Glomerular endothelial cell (primary cell): ENCODE measurements around the gene WDCP. TPM values are rescaled to one million over a fixed set of nuclear protein-coding genes. Genes with fewer than 3 reads are reported as not detected.
"Not testable (repeated sequence)": the region's sequence is repeated elsewhere in the genome, so short reads cannot be mapped to it uniquely, and the experiment has no call there.

ENCODE experiments used
- DNase-seq: peaks from one replicate; pipeline ENCODE4 v3.0.0-alpha.2; 2011; ENCODE audit warnings: low read depth, low spot score; ENCODE audit errors: extremely low read depth
- total RNA-seq: library from RNA; depleted of rRNA; stranded (reverse); fragments of >200 nt; gene quantifications from 2 replicates; pipeline ENCODE4 v1.2.3, GENCODE V29; 2015

WDCP gene
- total RNA-seq, 1 donor from 2014 or later, result 10.4 TPM

DNA sequence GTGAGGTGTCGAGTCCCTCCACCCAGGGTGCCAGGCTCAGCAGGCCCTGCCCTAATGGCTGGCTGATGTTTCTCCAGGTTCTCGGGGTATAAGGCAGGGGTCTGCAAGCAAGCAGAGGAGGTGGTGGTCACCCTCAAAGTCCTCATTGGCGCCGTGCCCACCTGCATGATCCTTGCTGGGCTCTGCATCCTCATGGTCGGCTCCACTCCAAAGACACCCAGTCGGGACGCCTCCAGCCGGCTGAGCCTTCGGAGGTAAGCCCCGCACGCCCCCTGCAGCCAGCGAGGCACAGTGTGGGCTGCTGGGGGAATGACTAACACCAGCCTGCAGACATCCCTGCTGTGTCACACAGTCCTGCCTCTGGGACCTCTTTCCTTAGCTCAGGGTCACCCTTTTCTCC, 23.2 kb downstream of the WDCP start:
- no peak for DNase-seq

DNA sequence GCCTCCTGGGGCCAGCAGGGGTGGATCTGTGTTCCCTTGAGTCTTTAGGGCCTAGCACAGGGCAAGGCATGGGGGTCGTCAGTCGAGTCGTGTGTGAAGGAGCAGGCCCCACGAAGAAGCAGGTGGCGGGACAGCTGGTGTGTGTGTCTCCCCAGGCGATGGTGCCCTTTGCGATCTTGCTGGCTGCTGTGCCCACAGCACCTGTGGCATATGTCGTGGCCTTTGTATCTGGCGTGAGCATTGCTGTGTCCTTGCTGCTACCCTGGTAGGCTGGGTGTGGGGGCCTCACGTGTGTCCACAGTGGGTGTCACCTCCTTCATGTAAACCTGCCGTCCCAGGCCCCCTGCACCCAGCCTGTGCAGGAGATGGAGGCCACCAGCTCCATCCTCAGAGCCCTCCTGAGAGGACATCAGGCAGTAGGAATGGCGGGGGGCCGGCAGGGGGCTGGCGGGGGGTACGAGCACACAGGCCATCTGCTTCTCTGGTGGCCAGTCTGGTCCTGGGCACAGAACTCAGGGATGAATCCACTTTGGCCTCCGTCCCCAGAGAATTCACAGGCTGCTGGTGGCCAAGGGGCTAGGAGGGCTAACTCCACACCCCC, 24.1 kb downstream of the WDCP start:
- no peak for DNase-seq

GRCh38 chr2:24022324-24022974, 24.7 kb downstream of the WDCP start:
- DNase-seq, result no peak

DNA sequence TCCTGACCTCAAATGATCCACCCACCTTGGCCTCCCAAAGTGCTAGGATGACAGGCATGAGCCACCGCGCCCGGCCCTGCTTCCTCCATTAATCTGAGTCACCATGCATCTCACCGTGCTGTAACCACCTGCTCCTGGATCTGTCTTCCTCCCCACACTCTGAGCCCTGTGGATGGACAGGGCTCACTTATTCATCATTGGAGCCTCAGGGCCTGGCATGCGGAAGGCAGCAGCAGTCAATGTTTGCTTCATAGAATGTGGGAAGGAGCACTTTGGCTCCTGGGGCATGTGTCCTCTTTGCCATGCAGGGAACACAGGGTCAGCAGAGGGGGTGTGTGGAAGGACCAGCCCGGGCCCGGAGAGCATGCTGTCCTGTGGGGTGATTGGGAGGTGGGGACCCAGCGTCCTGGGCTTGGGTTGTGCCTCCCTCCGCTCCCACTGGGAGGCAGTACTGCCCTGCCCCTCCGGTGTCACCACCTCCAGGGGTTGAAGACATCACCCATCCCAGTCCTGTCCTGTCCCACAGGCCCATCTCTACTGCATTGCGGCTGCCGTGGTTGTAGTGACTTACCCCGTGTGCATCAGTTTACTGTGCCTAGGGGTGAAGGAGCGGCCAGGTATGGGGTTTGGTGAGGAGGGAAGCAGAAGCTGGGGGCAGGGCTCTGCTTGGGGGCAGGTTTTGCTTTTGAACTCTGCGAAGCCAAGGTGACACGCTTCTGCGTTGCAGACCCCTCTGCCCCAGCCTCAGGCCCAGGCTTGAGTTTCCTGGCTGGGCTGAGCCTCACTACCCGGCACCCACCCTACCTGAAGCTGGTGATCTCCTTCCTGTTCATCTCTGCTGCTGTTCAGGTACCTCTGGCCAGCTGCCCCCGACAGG, 25.8 kb downstream of the WDCP start:
- DNase-seq, result no peak

DNA sequence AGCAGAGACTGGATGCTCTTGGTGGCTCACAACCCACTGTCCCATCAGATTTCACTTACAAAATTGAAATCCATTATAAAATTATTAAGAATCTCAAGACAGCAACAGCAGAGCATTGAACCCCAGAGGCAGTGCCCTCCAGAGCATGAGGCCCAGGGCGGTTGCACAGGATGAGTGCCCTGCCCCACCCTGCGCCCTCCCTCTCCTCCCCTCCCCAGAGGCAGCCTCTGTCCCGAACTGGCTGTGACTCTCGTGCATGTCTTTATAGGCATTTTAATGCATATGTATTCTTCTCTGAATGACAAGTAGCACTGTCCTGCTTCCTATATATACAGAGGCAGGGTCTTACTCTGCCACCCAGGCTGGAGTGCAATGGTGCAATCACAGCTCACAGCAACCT, 26.9 kb downstream of the WDCP start:
- no peak for DNase-seq

DNA sequence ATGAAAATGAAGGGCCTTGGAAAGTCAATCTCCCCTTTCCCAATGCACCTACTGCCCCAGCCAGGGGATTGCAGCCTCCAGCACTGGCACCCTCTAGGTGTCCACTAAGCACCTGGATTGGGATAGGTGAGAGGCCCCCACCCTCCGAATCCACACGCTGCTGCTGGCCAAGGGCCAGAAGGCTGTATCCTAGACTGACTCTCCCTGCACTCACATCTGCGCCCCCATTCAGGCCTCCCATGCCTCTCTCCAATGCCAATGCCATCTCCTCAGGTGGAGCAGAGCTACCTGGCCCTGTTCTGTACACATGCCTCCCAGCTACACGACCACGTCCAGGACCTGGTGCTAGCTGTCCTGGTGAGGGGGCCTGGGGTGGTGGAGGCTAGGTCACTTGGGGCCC, 27.5 kb downstream of the WDCP start:
- DNase-seq, result no peak

DNA sequence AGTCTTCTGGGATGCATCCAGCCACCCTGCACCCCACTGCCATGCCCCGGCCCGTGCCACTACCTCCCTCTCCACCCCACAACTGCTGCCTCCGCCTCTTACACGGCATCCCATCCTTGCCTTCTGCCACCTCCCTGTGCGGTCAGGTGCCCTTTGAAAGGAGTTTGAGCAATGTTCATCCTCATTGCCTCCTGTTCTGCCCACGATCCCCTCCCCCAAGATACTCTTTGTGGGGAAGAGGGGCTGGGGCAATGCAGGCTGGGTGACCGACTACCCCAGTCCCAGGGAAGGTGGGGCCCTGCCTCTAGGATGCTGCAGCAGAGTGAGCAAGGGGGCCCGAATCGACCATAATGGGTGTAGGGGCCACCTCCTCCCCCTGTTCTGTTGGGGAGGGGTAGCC, 28.9 kb downstream of the WDCP start:
- no peak for DNase-seq

DNA sequence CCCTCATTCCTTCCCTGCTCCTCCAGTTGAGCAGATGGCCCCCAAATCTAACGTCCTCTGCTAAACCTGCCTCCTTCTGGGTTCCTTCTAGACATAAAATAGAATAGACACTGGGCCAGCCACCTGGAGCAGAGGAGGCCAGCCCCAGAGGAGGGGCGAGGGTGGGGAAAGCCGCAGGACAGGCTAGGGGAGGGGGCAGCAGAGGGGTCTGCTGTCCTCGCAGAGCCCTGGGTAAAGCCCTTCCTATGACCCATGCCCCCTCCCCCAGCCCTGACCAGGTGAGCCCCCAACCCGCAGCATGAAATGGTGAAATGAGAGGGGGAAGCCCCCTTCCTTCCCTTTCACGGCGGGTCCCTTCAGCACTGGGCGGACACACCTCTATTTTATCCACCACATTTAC, 29.5 kb downstream of the WDCP start:
- DNase-seq, result no peak

DNA sequence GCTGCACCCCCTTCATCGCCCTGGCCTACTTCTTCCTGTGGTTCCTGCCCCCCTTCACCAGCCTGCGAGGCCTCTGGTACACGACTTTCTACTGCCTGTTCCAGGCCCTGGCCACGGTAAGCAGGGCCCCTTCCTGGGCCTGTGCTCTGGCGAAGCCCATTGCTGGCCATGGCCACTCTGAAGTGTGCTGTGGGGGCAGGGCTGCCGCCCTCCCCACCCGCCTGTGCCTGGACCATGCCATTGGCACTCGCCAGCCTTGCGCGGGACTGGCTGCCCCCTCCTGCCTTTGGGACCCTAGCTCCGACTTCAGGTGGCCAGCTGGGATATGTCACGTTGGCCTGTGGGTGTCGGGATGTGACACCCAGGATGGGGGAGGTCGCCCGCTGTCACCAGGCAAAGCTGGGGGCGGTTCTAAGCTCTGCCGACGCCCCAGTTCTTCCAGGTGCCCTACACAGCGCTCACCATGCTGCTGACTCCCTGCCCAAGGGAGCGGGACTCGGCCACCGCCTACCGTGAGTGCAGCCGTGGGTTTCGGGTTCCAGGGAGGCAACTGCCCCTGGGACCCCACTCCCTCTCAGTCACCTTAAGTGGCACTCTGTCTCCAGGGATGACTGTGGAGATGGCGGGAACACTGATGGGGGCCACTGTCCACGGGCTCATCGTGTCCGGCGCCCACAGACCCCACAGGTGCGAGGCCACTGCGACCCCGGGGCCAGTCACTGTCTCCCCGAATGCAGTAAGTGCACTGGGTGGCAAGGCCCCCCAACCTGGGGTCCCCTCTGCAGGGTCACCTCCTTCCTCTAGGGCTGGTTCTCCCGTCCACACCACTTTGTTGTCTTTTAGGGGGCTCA, 30.1 kb downstream of the WDCP start:
- DNase-seq, result no peak

DNA sequence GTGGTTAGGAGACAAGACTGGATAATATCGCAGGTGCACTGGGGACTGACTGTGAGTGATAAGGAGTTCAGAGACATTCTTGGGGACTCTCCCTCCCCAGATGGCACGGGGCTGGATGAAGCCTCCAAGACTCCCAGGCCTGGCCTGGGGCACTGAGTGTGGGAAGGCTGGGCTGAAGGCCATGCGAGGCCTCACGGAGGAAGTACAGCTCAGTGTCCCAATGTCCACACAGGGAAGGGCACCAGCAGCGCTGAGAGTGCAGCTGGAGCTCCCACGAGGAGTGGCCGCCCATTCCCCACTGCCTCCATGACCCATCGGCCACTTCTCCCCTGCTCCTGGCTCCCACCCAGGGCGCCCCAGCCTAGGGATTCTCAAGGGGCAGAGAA, 30.8 kb downstream of the WDCP start:
- no peak for DNase-seq

GRCh38 chr2:24015562-24016375, 31.4 kb downstream of the WDCP start:
- DNase-seq, result peak; percentile 39

GRCh38 chr2:24014902-24015301, 32.3 kb downstream of the WDCP start:
- DNase-seq, result not testable (repeated sequence)

DNA sequence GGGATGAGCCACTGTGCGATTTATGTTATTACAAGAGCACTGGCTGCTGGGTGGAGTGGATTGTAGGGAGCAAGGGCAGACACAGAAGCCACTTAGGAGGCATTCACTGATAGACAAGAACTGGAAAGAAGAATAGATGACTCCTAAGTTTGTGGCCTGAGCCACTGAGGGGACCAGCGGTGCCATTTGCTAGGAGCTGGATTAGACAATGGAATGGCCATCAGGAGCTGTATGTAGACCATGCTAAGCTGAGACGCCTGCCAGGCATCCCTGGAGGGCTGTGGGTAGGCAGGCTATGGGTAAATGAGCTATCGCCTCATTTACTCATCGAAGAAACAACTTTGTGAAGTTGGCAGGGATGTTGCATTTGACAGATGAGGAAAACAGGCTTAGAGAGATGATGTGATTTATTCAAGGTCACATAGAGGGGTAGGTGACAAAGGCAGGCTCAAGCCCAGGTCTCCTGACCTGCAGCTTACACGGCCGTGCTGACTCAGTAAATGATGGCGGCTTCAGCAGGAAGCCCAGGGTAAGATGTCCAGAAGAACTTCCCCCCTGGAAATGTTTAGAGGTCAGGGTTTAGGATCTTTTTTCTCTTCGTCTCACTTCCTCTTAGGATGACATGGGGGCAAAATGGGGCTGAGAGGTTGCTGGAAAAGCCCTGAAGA, 34.5 kb downstream of the WDCP start:
- no peak for DNase-seq

GRCh38 chr2:24011250-24012104, 35.7 kb downstream of the WDCP start:
- DNase-seq, result no peak

- DNase-seq, result no peak
Measured at GRCh38 chr2:24010477-24011249, 36.5 kb downstream of the WDCP start.

GRCh38 chr2:24009680-24010476, 37.3 kb downstream of the WDCP start, which contains the start of gene MFSD2B:
MFSD2B (plus strand) TSS chr2:24010085; CDS start chr2:24010097, 12 bp downstream.
- DNase-seq, result no peak

DNA sequence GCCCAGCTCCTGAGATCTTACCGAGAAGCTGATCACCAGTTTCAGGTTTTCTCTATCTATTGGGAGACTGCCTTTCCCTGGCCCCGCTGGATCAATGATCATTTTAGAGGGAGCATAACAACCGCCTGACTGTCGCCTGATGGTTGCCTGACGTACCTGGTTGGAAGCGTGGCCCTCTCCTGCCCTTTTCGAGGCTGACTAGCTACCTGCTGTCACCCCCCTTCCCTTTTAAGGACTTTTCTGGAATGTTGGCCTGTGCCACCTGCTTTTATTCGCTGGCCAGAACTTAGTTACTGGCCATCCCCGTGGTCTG, 37.9 kb downstream of the WDCP start:
- DNase-seq, result no peak
